Activated T-cell treated with anti-CD3 and anti-CD28 coated beads for 48 hours (primary cell): Measurements from ENCODE around the gene OPRD1.

ENCODE experiments used
- DNase-seq: peaks from one replicate; pipeline ENCODE4 v3.0.0-alpha.2; 2020; ENCODE audit warnings: low read depth

The OPRD1 gene

GRCh38 chr1:28885977-28886730, 74.2 kb downstream of the OPRD1 start:
- DNase-seq, result no peak

GRCh38 chr1:28886731-28887418, 74.9 kb downstream of the OPRD1 start:
- DNase-seq, result peak; percentile 88

DNA sequence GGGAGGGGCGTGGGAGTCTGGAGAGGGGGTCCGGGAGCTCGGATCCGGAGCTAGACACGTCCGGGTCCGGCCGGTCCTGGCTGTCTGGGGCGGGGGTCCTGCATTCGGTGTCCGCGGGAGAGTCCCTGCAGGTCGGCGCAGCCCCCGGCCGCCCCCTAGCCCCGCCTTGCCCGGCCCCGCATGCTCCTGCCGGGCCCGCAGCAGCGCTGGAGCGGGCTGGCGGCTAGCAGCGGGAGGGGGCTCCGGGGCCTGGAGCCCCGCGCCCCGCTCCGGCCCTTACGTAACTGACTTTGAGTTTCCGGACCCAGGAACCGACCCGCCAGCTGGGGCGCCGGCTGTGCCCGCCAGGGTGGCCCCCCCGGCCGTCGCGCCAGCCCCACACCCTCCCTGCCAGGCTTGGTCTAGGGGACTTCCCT, 75.5 kb downstream of the OPRD1 start:
- peak; percentile 8 for DNase-seq

- DNase-seq, result no peak
Observed at GRCh38 chr1:28887835-28888682, 76.1 kb downstream of the OPRD1 start.

GRCh38 chr1:28888915-28889314, 76.9 kb downstream of the OPRD1 start:
- no peak for DNase-seq

GRCh38 chr1:28889357-28889756, 77.4 kb downstream of the OPRD1 start:
- no peak for DNase-seq

DNA sequence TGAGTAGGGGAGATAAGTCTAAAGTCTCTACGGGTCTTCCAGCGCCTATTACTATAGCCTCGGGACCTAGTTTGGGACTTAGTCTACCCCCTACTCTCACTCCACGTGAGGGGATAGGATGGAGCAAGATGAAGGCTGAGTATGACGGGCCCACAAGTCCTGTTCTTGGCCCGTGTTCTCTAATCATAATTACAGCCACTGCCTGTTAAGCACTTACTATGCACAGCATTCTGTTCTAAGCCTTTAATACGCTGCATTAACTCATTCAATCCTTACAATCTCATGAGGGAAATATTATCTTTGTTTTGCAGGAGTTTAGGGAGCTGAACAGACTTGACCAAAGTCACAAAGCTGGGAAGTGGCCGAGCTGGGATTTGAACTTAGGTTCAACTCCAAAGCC, 78.5 kb downstream of the OPRD1 start:
- DNase-seq, result no peak

- DNase-seq, result no peak
Observed at GRCh38 chr1:28890836-28891235, 78.9 kb downstream of the OPRD1 start.

DNA sequence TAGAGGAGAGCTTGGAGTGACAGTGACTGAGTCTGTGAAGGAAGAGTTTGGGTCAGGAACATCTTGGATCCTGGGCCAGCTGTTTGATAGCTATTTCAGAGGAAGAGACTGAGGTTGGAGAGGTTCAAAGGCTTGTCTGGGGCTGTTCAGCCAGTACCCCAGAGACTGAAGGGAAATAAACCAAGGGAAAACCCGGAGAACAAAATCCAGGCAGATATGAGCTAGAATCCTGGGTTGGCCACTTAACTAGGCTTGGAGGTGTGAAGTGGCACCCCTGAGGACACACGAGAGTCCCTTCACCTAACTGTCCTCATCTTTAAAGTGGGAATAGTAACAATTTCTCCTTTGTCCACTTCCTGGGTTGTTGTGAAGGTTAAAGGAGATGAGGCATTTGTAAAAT, 79.3 kb downstream of the OPRD1 start:
- no peak for DNase-seq

GRCh38 chr1:28893403-28894102, 81.6 kb downstream of the OPRD1 start:
- DNase-seq, result no peak

DNA sequence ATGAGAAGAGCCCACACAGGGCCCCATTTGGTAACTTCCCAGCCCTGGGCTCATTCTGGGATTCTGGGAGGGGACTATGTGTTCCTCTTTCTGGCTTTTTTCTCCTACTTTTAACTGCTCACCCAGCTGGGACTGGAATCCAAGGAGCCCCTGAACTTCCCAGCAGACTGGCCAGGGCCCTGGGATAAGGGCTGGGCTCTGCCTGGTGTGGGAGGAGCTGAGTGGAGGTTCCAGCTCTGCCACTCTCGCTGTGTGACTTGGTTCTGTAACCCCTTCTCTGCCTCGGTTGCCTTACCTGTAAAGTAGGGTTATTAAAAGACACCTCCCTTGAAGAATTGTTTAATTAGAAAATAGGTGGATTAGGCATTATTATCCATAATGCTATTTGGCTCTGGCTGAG, 82.8 kb downstream of the OPRD1 start:
- DNase-seq, result no peak

DNA sequence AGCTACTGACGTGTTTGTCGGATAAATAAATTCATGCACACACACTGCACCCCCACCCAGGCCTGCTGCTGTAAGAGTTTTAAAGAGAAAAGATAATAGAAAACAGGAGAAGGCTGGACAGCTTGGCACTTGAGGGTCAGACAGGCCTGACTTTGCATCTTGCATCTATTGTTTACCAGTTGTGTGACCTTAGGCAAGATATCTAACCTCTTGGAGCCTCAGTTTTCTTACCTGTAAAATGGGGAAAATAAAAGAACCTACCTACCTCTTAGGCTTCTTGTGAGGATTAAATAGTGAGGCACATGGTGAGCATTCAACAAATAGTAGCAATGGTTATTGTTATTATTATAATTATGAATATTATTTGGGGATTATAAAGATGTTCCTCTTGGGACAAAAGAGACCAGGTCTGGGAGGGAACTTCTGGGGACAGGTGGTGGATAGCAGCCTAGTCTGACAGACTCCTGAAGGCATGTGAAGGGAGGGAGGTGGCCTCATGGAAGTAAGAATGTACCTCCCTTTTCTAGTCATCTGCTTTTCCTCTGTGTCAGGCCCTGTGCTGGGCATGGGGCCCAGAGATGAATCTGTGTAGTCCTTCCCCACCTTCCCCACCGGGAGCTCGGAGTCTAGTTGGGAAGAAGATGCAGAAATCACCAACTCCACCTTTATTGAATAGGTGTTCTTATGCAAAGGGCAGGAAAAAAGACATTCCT, 84.1 kb downstream of the OPRD1 start:
- no peak for DNase-seq

- no peak for DNase-seq
Observed at GRCh38 chr1:28896609-28896986, 84.6 kb downstream of the OPRD1 start.

DNA sequence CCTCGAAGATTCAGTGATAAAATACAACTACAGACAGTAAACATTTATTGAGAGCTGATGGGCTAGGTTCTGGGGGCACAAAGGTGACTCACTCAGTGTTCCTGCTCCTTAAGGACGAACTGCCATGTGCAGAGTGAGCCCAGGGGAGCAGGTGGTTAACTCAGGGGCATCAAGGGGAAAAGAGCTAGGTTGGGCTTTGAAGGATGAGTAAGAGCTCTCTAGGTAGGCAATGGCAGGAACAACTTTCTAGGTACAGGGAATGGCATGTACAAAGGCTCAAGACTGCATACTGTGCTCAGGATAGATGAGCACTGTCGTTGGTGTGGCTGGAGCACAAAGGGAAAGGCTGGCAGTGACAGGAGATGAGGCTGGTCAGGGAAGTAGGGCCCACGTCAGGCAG, 85.8 kb downstream of the OPRD1 start:
- no peak for DNase-seq

DNA sequence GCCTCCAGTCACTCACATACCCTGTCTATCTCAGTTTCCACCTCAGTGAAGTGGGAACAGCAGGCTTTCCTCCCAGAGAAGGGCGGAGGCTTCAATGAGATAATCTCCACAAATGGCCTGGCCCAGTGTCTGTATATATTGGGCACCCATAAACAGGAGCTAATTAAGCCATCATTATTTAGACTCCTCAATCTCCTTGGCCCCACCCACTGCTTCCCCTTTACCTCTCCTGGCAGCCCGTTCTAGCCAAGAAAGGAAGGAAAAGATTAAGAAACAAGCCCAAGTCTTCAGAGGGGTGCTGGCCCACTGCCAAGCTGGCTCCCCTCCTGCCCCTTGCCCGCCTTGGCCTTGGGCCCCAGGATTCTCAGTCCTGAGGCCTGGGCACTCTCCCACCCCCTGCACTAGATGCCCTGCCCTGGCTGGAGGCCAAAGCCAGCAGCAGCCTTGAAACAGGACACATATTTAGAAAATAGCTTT, 86.5 kb downstream of the OPRD1 start:
- DNase-seq, result no peak

DNA sequence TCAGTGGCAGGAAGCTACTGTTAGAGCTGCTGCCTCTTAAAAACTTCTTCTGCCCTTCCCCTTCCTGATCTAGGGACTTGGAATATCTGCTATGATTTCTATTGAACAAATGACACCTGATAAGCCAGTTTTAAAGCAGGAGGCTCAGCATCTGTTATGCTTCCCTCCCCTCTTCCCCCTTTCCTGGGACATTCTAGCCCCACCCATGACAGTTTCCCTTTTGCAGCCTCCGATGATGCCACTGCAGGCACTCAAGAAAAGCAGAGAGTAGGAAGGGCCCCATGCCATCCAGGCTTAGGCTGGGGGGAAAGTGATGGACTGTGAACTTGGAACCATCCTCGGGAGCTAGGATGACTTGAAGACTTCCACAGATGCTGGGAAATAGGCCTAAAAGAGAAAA, 87.3 kb downstream of the OPRD1 start:
- no peak for DNase-seq

GRCh38 chr1:28900562-28900961, 88.6 kb downstream of the OPRD1 start:
- DNase-seq, result no peak

DNA sequence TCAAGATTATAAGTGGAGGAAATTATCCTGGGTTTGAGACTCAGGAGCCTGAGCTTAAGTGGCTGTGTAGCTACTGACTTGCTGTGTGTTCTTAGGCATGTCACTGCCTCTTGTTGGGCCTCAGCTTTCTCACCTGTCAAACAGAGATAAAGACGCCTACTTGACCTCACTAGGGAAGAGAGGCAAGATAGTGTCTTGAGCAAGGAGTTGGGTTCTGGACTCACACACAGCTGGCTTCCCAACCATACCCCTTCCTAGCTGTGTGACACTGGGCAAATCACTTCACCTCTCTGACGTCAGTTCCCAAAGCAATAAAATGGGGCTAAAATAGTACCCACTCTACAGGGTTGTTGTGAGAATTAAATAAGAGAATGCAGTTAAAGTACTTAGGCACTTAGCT, 90.8 kb downstream of the OPRD1 start:
- no peak for DNase-seq

GRCh38 chr1:28905921-28906666, 94.1 kb downstream of the OPRD1 start:
- no peak for DNase-seq

DNA sequence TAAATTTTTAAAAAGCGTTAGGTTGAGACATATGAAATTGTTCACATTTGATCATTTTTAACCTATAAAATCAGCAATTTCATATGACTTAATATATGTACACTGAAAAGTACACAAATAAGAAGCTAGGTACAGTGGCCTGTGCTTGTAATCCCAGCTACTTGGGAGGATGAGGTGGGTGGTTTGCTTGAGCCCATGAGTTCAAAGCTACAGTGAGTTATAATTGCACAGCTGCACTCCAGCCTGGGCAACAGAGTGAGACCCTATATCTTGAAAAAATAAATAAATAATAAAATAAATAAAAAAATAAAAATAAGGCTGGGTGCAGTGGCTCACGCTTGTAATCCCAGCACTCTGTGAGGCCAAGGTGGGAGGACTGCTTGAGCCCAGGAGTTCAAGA, 97.2 kb downstream of the OPRD1 start:
- no peak for DNase-seq
